HG02943 (cell line): Measurements from ENCODE around the gene SLC16A7.
"Not testable (repeated sequence)": the region's sequence is repeated elsewhere in the genome, so short reads cannot be mapped to it uniquely, and the experiment has no call there.

Experiments used
- ATAC-seq: cut with Tn5 transposase; IDR thresholded peaks from one replicate; pipeline ENCODE4 v1.9.1; 2021; ENCODE audit warnings: mild to moderate bottlenecking, low read depth, moderate library complexity; ENCODE audit not compliant: unreplicated experiment

SLC16A7 gene

DNA sequence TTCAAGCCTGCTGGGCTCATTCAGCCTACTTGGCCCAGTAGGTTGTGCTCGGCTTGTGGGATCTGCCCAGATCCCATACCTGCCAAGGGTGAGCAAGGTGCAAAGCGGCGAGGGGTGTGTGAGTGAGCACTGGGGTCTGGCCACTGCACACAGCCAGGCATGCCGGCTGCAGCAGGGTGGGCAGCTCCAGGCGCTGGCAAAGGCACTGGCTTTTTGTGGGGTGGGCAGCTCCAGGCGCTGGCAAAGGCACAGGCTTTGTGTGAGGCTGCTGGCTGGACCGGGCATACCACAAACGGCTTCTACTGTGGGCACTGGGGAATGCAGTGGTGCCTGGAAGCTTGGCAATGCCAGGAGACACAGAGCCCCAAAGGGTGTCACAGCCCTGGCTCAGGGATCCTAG is 137.4 kb downstream of the SLC16A7 start:
- no peak for ATAC-seq

DNA sequence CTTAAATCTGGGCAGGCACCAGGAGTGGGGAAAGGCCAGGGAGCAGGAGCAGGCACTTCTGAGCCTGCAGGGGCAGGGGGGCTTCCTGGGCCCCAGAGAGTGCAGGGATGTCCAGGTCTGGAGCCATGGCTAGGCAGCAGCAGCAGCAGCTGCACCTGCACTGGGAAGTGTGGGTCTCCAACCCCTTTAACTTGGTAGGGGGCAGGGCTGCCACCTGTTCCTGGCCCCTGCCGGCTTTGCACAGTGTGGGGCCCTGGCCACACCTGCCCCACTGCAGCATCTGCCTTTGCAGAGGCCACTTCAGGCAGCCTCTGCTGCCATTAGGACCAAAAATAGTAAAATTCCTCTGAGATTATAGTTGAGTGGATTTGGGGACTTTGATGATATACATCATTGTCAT is 138.5 kb downstream of the SLC16A7 start:
- ATAC-seq, result no peak

DNA sequence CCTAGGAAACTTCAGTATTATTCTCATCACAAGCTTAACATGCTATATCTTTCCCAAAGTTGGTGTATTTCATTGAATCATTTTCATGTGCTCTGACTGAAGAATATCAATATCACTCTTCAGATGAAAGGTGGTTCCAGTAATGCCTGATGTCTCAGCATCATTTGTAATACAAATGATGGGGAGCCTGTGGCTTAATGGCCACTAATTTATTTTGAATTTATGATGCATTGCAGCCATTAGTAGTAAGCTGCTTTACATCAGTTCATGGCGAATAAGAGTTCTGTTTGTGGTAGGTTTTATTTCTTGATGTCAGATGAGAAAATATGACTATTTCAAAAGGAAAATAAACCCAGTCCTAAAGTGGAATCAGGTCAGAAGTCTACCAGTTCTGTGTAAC is 139.4 kb downstream of the SLC16A7 start:
- no peak for ATAC-seq

DNA sequence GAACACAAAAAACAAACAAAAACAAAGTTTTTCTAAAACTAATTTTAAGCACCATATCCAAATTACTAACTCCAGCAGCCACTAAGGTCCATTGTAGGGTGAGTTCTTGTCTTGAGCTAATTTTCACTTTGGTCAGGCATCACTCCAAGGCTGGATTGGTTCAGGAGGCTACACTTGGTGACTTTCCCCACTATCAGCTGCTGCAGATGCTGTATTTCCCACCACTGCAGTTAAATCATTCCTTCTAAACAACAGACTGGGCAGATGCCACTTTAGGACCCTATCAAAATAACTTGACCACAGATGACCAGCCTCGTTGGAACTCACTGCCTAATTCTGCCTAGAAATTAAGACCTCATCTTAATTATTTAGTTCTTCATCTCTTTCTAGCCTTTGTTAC is 140.5 kb downstream of the SLC16A7 start:
- ATAC-seq, result no peak

DNA sequence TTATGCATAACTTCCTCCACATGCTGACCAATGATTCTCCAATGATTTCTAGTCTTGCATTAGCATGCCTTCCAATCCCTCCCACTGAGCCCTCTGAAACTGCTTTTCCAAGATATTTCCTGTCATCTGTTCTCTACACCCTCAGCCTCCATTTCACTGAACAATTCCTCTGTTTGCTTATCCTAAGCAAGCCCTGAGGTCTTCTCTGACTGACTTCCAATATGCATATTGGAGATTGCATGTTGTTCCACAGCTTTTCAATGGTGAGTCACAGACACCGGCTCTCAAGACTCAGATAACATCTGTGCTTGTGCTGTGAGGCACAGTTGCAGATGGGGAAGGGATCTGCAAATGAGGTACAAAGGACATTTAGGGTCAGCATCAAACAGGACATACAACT is 141.0 kb downstream of the SLC16A7 start:
- ATAC-seq, result no peak

DNA sequence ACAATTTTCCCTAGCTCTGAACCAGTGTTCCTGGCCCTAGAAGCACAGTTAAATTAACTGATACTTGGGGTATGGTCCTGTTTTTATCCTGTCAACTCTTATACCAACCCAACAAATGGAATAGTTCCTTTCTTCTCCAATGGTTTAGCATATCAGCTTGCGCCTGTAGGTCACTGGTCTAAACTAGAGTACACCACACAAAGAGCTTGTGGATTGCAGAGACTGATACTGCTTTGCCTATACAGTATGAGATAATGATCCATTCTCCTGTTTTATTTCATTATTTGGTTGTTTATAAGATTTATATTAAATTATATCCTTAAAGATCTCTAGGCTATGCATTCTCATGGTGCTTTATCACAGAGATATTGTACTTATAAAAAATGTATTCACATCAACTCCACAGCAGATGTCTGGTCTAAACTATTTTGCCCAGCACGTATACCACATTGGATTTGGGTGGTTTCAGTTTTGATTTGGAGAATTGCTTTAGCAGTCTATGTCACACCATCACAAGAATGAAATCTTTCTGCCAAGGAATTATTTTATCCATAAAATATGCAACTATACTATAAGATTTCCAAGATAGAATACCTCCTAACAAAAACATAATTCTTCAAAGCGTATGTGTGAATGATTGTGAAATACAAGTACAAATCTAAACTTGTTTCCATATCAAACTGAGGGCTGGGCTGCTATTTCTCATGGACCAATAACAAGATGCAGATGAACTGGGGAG is 142.1 kb downstream of the SLC16A7 start:
- no peak for ATAC-seq

DNA sequence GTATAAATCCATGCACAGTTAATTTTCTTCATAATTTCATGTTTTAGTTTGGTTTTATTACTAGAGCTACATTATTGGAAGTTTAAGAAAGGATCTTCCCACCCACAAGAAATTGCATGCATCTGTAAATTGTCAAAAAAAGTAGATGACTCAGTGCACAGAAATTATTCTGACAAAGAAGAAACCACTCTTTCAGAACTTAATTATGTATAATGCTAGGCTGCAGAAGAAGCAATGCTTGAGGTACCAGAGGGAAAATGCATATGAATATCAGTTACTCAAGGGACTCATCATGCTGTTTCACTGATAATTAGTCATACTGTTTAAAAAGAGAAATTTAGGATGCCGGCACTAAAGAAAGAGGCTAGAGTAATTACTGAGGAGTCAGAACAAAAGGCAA is 147.0 kb downstream of the SLC16A7 start:
- ATAC-seq, result no peak

DNA sequence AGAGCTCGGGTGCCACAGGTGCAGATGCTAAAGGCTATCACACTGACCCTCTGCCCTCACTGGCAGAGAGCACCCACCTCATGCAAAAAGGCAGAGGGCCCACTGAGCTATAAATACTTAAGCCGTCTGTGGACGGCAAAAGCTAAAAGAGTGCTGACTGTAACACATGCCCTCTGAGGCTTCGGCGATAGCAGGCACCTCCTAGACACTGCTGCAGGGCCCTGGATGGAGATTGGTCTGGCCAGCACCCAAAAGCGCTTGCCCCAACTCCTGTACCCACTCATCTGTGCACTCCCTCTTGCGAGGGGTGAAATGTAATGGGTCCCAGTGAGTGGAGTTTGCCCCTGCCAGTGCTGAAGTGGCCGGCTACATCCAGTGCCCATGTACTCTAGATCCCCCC is 148.7 kb downstream of the SLC16A7 start:
- no peak for ATAC-seq

DNA sequence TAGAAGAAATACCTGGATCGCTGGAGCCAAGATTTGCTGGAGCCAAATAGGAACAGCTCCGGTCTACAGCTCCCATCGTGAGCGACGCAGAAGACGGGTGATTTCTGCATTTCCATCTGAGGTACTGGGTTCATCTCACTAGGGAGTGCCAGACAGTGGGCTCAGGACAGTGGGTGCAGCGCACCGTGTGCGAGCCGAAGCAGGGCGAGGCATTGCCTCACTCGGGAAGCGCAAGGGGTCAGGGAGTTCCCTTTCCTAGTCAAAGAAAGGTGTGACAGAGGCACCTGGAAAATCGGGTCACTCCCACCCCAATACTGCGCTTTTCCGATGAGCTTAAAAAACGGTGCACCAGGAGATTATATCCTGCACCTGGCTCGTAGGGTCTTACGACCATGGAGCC is 155.3 kb downstream of the SLC16A7 start:
- not testable (repeated sequence) for ATAC-seq

DNA sequence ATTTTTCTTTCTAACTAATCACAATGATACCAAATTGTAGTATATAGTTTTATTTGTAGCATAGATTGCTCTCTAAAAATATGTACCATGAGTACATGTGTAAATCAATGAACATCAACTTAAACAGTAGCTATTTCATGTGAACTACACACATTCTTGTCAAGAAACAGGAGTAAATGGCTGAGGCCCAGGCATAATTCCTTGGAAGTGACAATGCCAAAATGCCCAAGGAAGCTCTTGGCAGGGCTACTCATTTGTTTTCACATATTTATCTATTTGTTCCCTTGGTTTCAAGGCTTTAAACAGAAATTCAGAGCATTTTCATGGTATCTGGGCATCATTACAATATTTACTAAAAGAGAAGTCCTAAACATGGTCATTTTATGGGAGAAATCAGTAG is 165.7 kb downstream of the SLC16A7 start:
- ATAC-seq, result no peak

DNA sequence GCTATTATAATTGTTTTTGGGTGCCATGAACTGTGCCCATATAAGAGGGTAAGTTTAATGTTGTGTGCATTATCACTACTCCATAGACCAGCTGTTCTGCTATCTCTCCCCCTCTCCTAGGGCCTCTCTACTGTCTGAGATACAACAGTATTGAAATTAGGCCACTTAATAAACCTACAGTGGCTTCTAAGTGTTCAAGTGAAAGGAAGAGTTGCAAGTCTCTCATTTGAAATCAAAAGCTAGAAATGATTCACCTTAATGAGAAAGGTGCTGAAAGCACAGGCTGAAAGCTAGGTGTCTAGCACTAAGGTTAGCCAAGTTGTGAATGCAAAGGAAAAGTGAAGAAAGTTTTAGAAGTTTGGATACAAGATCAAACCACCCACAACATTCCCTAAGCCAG is 168.0 kb downstream of the SLC16A7 start:
- no peak for ATAC-seq

DNA sequence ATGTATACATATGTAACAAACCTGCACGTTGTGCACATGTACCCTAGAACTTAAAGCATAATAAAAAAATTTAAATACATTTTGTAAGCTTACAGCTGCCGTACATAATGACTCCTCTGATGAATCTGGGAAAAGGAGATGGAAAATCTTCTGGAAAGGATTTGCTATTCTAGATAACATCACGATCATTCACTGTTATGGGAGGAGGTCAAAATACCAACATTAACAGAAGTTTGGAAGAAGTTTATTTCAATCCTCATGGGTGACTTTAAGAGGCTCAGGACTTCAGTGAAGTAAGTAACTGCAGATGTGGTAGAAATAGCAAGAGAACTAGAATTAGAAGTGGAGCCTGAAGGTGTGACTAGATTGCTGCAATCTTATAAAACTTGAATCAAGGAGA is 172.2 kb downstream of the SLC16A7 start:
- ATAC-seq, result no peak

DNA sequence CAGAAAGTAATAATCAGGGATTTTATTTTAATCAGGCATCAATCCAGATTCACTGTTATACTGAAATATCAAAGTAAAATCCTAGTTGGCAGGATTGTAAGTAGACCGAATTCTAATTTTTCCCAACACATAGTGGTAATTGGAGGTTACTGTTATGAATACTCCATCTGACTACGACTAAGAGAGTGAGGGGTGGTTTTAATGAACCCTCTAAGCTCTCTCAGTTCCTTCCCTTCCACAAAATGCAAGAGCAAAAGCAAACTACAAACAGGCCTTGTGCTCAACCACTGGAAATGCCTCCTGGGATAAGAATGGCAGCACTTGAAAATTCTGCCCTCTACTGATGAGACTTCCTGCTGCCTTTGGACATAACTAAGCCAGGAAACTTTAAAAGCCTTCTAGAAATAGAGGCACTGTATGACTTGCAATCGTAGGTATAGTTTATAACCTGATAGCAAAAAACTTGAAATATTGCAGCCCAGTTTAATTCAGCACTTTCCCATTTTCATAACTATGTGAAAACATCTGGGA is 184.8 kb downstream of the SLC16A7 start:
- ATAC-seq, result no peak

DNA sequence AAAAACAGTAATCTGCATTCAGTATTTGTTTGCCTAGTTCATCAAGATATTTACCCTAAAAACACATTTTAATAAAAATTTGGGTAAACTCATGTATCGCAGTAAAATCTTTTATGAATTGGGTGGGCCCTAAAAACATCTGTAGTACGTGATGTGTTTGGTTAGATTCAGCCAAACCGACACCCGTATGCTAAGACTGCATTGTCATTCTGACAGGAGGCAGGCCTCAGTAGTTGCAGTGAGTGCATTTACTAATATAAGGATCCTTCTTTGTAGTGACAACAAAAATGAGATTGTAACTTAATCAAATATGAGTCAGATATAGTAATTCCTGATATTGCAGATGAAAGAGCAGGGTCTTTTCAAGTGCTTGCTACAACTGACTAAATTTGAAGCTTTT is 191.8 kb downstream of the SLC16A7 start:
- ATAC-seq, result no peak

DNA sequence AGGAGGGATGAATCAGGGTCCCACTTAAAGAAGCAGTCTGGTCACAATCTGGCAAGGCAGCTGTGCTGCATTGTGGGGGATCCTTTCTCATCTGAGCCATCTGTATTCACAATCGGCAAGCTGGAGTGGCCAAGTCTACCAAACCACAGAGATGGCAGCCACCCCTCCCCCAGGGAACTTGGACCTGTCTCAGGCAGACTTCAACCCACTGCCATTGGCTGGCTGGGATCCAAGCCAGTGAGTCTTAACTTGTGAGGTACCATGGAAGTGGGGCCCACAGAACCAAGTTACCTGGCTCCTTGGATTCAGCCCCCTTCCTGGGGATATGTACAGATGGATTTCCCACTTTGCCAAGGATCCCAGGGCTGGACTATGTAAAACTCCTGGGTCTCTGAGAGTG is 196.8 kb downstream of the SLC16A7 start:
- ATAC-seq, result no peak

DNA sequence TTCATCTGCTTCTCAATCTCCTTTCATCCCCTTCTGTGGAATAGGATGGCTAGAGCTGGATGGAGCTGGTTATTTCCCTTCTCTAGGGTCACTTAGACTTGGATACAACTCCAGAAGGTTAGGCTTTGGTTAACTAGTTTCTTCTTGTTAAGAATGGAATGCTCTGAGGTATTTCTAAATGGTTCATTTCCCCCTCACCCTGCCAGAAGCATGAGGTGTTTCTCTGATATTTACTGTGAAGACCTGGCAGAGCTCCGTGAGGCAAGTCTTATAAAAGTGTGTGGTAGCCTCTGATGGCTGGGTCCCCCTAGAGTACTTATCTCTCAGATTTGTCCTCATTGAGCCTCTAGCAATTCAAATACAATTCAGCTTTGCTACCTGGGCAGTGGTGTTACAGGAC is 207.9 kb downstream of the SLC16A7 start:
- ATAC-seq, result no peak

DNA sequence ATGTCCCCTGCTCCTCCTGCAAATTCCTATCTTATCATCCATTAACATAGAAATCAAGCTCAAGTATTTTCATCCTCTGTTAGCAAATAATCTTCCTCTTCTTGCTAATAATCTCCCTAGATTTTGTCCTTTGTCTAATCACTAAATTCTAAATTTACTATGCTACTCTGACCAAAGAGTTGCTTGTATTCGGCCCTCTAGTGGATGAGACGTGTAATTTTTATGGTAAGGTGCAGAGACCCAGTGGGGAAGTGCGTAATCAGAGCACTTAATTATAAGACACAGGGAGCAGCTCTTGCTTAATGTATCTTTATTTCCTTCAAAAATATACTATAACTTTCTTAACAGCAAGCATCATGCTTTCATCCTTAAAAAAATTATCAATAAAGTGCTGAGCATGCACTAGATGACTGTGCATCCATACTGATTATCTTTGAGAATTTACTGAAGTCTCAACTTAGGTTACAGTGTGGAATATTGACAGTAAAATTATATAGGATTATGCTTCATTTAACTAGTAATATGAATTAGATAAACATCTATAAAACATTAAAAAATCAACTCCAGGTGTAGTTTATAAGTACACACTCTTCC is 212.6 kb downstream of the SLC16A7 start:
- ATAC-seq, result peak; percentile 94

DNA sequence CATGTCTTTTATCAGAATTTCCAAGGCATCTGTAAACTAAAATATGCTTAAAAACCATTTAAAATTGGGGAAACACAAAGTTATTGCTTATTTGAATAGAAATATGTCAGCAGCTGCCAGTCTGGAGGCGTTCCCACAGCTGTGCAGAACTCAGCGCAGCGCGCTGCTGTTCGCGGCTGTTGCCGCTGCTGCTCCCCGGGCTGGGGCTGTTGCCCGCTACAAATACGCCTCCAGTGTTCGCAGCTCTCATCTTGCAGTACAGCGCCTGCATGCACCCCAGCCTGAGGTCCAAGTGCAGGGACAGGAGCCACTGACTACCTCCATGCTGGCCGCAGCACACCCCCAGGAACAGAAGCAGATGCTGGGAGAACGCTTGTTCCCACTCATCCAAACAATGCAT is 216.2 kb downstream of the SLC16A7 start:
- ATAC-seq, result no peak

DNA sequence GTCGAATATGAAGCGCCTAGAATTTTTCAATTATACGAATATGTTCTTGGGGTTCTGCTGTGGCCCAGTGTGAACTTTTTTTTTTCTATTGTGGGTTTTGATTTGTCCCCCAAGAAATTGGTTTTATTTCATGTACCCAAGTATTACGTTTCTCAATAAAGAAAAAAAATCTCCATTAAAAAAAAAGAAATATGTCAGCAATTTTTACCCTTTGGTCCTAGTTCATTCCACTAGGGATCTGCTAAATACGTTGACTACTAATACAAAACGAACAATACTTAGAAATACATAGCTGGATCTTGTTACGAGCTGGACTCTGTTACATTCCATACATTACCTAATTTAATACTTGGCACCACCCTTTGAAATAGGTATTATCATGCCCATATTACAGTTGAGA is 216.9 kb downstream of the SLC16A7 start:
- ATAC-seq, result no peak

DNA sequence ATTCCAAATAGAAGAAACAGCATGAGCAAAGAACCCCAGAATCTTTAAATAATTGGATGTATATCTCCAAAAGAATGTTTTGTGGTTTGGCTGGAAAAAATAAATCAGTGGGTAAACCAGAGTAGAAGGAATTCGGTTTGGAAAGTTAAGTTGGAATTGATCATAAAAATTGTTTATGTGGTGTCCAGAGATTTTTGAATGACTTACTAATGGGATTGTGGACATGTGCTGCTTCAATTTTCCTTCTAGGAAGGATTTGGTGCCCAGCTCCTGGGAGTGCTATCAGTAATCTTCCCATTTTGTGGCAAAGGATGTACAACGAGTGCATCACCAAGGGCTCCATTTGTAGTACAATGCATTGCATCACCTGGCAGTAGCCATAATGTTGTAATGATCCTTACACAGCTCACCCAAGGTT is 224.8 kb downstream of the SLC16A7 start:
- no peak for ATAC-seq

DNA sequence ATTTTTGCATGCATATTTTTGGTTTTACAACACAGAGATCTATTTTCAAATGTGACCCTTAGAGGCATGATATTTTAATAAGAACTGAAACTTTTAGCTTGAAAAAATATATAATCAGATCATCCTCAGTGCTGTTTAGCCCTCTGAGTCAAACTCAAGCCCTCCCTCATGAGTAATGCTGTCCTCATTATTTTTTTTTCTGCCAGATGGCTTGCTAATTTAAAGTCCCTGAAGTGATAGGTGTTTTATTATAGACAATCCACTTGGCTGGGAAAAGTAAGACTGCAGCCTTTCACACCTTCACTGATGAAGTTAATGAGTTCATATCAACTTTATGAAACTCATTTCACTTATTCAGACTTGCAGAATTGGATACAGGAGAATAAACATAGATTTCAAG is 227.7 kb downstream of the SLC16A7 start:
- no peak for ATAC-seq

DNA sequence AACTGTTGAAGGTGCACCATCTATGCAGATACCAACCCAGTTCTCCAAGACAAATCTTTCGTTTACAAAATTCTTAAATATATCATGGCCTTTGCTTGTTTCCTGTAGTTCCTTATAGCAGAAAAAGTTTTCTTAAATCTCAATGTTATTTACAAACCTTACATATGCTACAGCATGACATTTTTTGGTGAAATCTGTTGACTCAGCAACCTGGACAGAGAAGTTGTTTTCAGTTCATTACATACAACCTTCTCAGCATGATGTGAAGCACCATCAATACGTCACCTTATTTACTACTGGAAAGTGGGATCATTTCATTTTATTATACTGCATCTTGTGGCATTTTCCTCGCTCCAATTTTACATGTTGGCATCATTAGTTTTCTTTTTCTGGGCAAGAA is 231.9 kb downstream of the SLC16A7 start:
- ATAC-seq, result no peak
